Measurements from ENCODE around the gene ZNF580. TPM values are rescaled to one million over a fixed set of nuclear protein-coding genes. Genes with fewer than 3 reads are reported as not detected.

ZNF580 gene
- total RNA-seq, 5 donors from 2014 or later (not counting 1 experiment from before 2014, with no cell fraction given): 44.6 to 116 (median 94.2) TPM

DNA sequence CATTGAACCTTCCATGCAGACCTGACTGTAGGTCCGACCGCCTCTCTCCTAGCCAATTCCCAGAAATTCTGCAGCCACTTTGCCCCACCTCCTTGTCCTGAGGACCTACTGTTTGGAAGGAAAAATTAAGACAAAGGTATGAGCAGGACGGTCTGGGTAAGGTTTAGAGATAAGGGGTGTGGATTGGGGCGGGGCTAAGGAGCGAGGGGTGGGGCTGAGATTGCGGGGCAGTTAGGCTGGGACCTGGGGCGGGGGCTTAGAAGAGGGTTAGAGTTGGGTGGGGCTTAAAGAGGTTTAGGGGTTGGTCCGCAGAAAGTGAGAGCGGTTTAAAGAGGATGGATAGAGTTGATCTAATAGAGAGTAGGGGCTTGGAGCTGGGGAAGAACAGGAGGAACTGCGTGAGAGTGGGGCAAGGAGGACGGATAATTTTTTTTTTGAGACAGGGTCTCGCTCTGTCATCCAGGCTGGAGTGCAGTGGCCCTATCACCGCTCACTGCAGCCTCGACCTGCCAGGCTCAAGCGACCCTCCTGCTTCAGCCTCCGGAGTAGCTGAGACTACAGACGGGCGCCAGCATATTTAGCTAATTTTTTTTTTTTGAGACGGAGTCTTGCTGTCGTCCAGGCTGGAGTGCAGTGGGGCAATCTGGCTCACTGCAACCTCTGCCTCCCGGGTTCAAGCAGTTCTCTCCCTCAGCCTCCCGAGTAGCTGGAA lies 37.1 kb upstream of the ZNF580 start:
- Mint-ChIP-seq H3K4me1 (peaks cover 51 to 64% (median 51%) of the 10 kb centered on the region in 3 donors), H3K4me3 (peak overlapping the region; percentile 56 to 86 (median 78)), H3K27ac (no peak overlapping the region), H3K27me3 (no peaks in the 10 kb centered on the region), H3K9me3 (peaks cover 0 to under 1% (median 0%) of the 10 kb centered on the region in 3 donors), H3K36me3 (peaks cover 9% of the 10 kb centered on the region)
- 93% methylated on average over 18 of the region's 22 CpGs for WGBS (ENCODE audit: insufficient coverage)
- DNase-seq (no peak), ATAC-seq (replicated peaks in 1 of 4) (no peak)
- ChIA-PET POLR2A (interaction anchor here in 1 of 2 donors (0.7 kb wide), 1 partner anchor 349 kb away, joined by 3 read pairs; no protein-coding TSS in a partner anchor), CTCF (no interaction called here)
- Histone ChIP-seq H3K27ac (ENCODE audit: low read length) (no peak overlapping the region), H3K27me3 (replicated peaks in 1 of 2; ENCODE audit: control insufficient read depth in 2 of 2, extremely low read depth in 1 of 2, insufficient read depth in 2 of 2, low read length in 1 of 2) (no peaks in the 10 kb centered on the region), H3K4me3 (ENCODE audit: control insufficient read depth in 1 of 2, extremely low read depth in 1 of 2, low read length in 1 of 2) (no peak overlapping the region), H3K9me3 (no peaks in the 10 kb centered on the region), H3K36me3 (ENCODE audit: control insufficient read depth in 2 of 2, extremely low read depth in 1 of 2, insufficient read depth in 1 of 2, low read length in 1 of 2) (peaks cover 0 to 2% of the 10 kb centered on the region in 2 donors), H3K4me1 (ENCODE audit: control insufficient read depth in 1 of 2, extremely low read depth in 1 of 2, insufficient read depth in 2 of 2, low read length in 2 of 2) (peaks cover 17 to 52% of the 10 kb centered on the region in 2 experiments)

DNA sequence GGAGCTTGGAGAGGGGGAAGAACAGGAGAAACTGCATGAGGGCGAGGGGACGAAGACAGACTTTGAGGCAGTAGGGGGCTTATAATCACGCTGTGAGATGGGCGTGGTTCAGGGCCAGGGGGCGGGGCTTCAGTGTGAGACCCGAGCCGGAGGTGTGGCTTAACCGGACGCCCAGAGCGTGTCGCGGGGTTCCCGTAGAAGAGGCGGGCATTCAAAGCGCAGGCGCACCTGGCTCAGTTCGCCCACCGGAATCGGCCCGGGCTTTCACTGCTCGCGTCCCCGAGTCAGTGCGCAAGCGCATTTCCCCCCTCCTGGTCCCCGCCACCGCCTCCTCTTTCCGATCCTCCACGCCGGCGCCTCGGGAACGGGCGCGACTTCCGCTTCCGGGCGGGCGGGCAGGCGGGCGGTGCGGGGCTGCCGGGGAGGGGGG lies 35.6 kb upstream of the ZNF580 start:
- Mint-ChIP-seq H3K4me3 (peak overlapping the region; percentile 78 to 86 (median 83)), H3K4me1 (peaks cover 58 to 73% (median 61%) of the 10 kb centered on the region in 3 donors), H3K36me3 (peaks cover 16% of the 10 kb centered on the region), H3K27ac (peak overlapping the region; percentile 88 to 91), H3K27me3 (no peaks in the 10 kb centered on the region), H3K9me3 (no peaks in the 10 kb centered on the region)
- peak overlapping the region; percentile 74 for H3K27ac ChIP-seq (ENCODE audit: low read length)
- peaks cover 0 to 13% of the 10 kb centered on the region in 2 donors for H3K36me3 ChIP-seq (ENCODE audit: control insufficient read depth in 2 of 2, extremely low read depth in 1 of 2, insufficient read depth in 1 of 2, low read length in 1 of 2)
- H3K9me3 ChIP-seq: no peaks in the 10 kb centered on the region
- WGBS (ENCODE audit: insufficient coverage): 0% methylated on average over 25 of the region's 43 CpGs
- ChIA-PET CTCF (interaction anchor here in 1 of 2 donors (0.6 to 2.9 kb wide), 8 partner anchors 18 to 144 kb away, joined by 3 to 42 read pairs (median 4); partner anchors contain the start of genes ISOC2 and ZNF784), POLR2A (interaction anchor here (0.5 to 0.7 kb wide), 2 partner anchors 19 to 59 kb away, joined by 3 to 4 read pairs; partner anchors contain the start of gene ZNF784 (in 1 of the 2))
- DNase-seq (peak; percentile 90 to 99 (median 96)), ATAC-seq (replicated peaks in 1 of 4) (peak; percentile 72 to 80 (median 77))
- peaks cover 17 to 53% of the 10 kb centered on the region in 2 experiments for H3K4me1 ChIP-seq (ENCODE audit: control insufficient read depth in 1 of 2, extremely low read depth in 1 of 2, insufficient read depth in 2 of 2, low read length in 2 of 2)
- peak overlapping the region; percentile 51 to 84 for H3K4me3 ChIP-seq (ENCODE audit: control insufficient read depth in 1 of 2, extremely low read depth in 1 of 2, low read length in 1 of 2)
- no peaks in the 10 kb centered on the region for H3K27me3 ChIP-seq (replicated peaks in 1 of 2; ENCODE audit: control insufficient read depth in 2 of 2, extremely low read depth in 1 of 2, insufficient read depth in 2 of 2, low read length in 1 of 2)

DNA sequence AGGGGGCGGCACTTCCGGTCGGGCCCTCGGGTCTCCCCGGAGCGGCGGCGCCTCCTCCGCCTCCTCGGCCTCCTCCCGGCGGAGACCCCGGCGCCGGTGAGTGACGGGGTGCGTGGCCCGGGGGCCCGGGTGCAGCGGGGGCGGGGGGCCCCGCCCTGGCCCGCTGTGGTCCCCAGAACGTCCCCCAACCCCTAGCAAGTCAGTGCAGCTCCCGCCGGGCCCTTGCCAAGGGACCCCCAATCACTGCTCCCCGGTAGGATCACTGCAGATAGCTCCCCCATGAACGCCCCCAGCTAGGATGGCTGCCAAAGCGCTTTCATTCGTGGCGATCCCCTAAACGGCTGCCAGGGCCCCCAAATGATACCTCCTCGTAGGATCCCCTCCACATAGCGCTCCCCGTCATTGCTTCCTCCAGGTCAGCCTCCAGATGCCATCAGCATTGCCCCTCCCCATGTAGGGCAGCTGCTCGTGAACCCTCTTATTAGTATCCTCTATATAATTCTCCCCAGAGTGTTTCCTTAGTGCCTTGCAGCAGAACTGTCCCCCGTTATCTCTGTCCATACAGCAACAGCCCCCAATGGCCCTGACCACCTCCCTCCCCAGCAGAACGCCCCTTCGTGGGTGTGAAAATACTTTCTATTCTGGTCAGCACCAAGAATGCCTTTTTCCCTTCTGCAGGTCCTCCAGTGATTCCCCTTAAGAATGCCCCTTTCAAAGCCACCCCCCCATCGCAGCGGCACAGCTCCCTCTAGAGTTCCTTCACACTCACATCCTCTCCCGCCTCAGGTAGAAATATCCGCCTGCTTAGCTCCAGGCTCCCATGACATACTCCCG lies 34.9 kb upstream of the ZNF580 start, which contains the start of gene ZNF865:
ZNF865 (plus strand) TSS at position 11 of the 834 bp plus-strand sequence. CDS start 7,972 bp downstream, outside the sequence.
- H3K9me3 Mint-ChIP-seq: no peaks in the 10 kb centered on the region

DNA sequence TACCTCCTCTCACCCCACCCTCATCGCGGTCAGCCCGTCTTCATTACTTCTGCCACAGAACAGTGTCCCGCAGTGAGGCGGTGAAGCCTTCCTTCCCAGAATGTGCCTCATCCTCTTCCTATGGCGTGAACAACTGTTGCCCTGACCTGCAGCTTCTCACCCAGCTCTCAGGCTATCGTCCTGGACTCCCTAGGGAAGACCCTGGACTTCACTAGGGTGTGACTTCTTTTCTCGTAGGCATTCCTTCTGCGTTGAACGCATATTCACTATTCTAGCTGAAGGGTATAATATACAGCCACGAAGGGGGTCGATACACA lies 34.4 kb upstream of the ZNF580 start:
- ChIA-PET CTCF (interaction anchor here (0.7 to 2.9 kb wide), 8 partner anchors 19 to 102 kb away, joined by 3 to 42 read pairs (median 5); partner anchors contain the start of genes U2AF2 (in 1 of the 2) and ZNF784 (in 1 of the 2)), POLR2A (interaction anchor here in 1 of 2 donors (0.8 kb wide), 1 partner anchor 18 kb away, joined by 3 read pairs; no protein-coding TSS in a partner anchor)
- Mint-ChIP-seq H3K4me3 (peak overlapping the region; percentile 86 to 90 (median 89)), H3K9me3 (no peaks in the 10 kb centered on the region), H3K4me1 (peaks cover 61 to 75% (median 63%) of the 10 kb centered on the region in 3 donors), H3K27ac (peak overlapping the region; percentile 88 to 93), H3K36me3 (peaks cover 16% of the 10 kb centered on the region), H3K27me3 (no peaks in the 10 kb centered on the region)
- no peaks in the 10 kb centered on the region for H3K27me3 ChIP-seq (replicated peaks in 1 of 2; ENCODE audit: control insufficient read depth in 2 of 2, extremely low read depth in 1 of 2, insufficient read depth in 2 of 2, low read length in 1 of 2)
- DNase-seq: no peak
- peak overlapping the region; percentile 84 to 91 for H3K4me3 ChIP-seq (ENCODE audit: control insufficient read depth in 1 of 2, extremely low read depth in 1 of 2, low read length in 1 of 2)
- H3K36me3 ChIP-seq (ENCODE audit: control insufficient read depth in 2 of 2, extremely low read depth in 1 of 2, insufficient read depth in 1 of 2, low read length in 1 of 2): peaks cover 0 to 17% of the 10 kb centered on the region in 2 donors
- no peak for ATAC-seq (replicated peaks in 1 of 4)
- peaks cover 10 to 47% of the 10 kb centered on the region in 2 experiments for H3K4me1 ChIP-seq (ENCODE audit: control insufficient read depth in 1 of 2, extremely low read depth in 1 of 2, insufficient read depth in 2 of 2, low read length in 2 of 2)
- whole genome bisulfite sequencing (ENCODE audit: insufficient coverage): 28% methylated on average over 8 of the region's 12 CpGs
- no peaks in the 10 kb centered on the region for H3K9me3 ChIP-seq
- H3K27ac ChIP-seq (ENCODE audit: low read length): peak overlapping the region; percentile 86

More for the DNA sequence above, 34.9 kb upstream of the ZNF580 start, which contains the start of gene ZNF865:
- H3K4me1 ChIP-seq (ENCODE audit: control insufficient read depth in 1 of 2, extremely low read depth in 1 of 2, insufficient read depth in 2 of 2, low read length in 2 of 2): peaks cover 16 to 53% of the 10 kb centered on the region in 2 experiments
- ATAC-seq (replicated peaks in 1 of 4) (peak; percentile 34 to 42 (median 36)), DNase-seq (peak in 34 of 35 experiments; percentile 37 to 85 (median 58))
- no peaks in the 10 kb centered on the region for H3K27me3 Mint-ChIP-seq
- under 1% methylated on average over 34 of the region's 44 CpGs for WGBS (ENCODE audit: insufficient coverage)
- ChIA-PET CTCF (interaction anchor here (0.6 to 2.9 kb wide), 12 partner anchors 18 to 144 kb away, joined by 3 to 42 read pairs (median 4); partner anchors contain the start of genes ISOC2 (in 1 of the 2), U2AF2 (in 1 of the 2) and ZNF784 (in 1 of the 2)), POLR2A (interaction anchor here (0.5 to 0.8 kb wide), 3 partner anchors 18 to 60 kb away, joined by 3 to 4 read pairs (median 3); partner anchors contain the start of gene ZNF784 (in 1 of the 2))
- peak within 1 kb of the TSS; percentile 86 to 90 (median 89) for H3K4me3 Mint-ChIP-seq
- H3K27ac Mint-ChIP-seq: peak within 1 kb of the TSS; percentile 91 to 93
- no peaks in the 10 kb centered on the region for H3K27me3 ChIP-seq (replicated peaks in 1 of 2; ENCODE audit: control insufficient read depth in 2 of 2, extremely low read depth in 1 of 2, insufficient read depth in 2 of 2, low read length in 1 of 2)
- no peaks in the 10 kb centered on the region for H3K9me3 ChIP-seq
- H3K36me3 ChIP-seq (ENCODE audit: control insufficient read depth in 2 of 2, extremely low read depth in 1 of 2, insufficient read depth in 1 of 2, low read length in 1 of 2): peaks cover 0 to 17% of the 10 kb centered on the region in 2 donors
- H3K36me3 Mint-ChIP-seq: peaks cover 16% of the 10 kb centered on the region
- H3K27ac ChIP-seq (ENCODE audit: low read length): peak within 1 kb of the TSS; percentile 86
- peak within 1 kb of the TSS; percentile 84 to 91 for H3K4me3 ChIP-seq (ENCODE audit: control insufficient read depth in 1 of 2, extremely low read depth in 1 of 2, low read length in 1 of 2)
- peaks cover 61 to 77% (median 65%) of the 10 kb centered on the region in 3 donors for H3K4me1 Mint-ChIP-seq

DNA sequence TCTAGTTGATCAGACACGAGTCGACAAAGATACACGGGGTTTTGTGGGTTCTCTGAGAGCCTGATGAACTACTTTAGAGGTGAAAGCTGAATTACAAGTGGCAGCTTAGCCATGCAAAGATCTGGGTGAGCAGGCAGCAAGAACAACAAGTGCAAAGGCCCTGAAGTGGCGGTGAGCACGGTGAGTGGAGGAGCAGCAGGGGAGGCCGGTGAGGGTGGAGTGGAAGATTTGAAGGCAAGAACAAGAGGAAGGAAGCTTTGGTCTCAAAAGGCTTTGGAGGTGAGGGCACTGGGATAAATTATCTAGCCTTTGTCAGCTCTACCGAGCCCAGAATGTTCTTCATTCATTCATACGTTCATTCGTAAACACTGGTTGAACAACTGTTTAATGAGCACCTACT lies 34.0 kb upstream of the ZNF580 start:
- Mint-ChIP-seq H3K27ac (peak overlapping the region; percentile 54 to 88), H3K36me3 (peaks cover 16% of the 10 kb centered on the region), H3K9me3 (no peaks in the 10 kb centered on the region), H3K4me1 (peaks cover 61 to 75% (median 63%) of the 10 kb centered on the region in 3 donors), H3K4me3 (peak overlapping the region; percentile 21 to 89 (median 86)), H3K27me3 (no peaks in the 10 kb centered on the region)
- DNase-seq: no peak
- Histone ChIP-seq H3K9me3 (no peaks in the 10 kb centered on the region), H3K27ac (ENCODE audit: low read length) (peak overlapping the region; percentile 86), H3K4me1 (ENCODE audit: control insufficient read depth in 1 of 2, extremely low read depth in 1 of 2, insufficient read depth in 2 of 2, low read length in 2 of 2) (peaks cover 10 to 47% of the 10 kb centered on the region in 2 experiments), H3K36me3 (ENCODE audit: control insufficient read depth in 2 of 2, extremely low read depth in 1 of 2, insufficient read depth in 1 of 2, low read length in 1 of 2) (peaks cover 0 to 17% of the 10 kb centered on the region in 2 donors), H3K4me3 (ENCODE audit: control insufficient read depth in 1 of 2, extremely low read depth in 1 of 2, low read length in 1 of 2) (peak overlapping the region in 1 of 2 donors; percentile 91), H3K27me3 (replicated peaks in 1 of 2; ENCODE audit: control insufficient read depth in 2 of 2, extremely low read depth in 1 of 2, insufficient read depth in 2 of 2, low read length in 1 of 2) (no peaks in the 10 kb centered on the region)
- ChIA-PET POLR2A (interaction anchor here (0.6 to 0.8 kb wide), 2 partner anchors 18 to 24 kb away, joined by 3 to 17 read pairs; no protein-coding TSS in a partner anchor), CTCF (interaction anchor here (0.6 to 2.9 kb wide), 7 partner anchors 18 to 413 kb away, joined by 3 to 42 read pairs (median 6); partner anchors contain the start of genes U2AF2 (in 1 of the 2) and ZNF784 (in 1 of the 2))
- ATAC-seq (replicated peaks in 1 of 4): no peak
- WGBS (ENCODE audit: insufficient coverage): 33% methylated on average over 3 of the region's 9 CpGs

Data from T-cell (primary cell).